ENCODE results near the gene ASMT.
A peak's percentile ranks its signal among the peaks of the same experiment; 100 is the strongest.
"Not testable (repeated sequence)": the region's sequence is repeated elsewhere in the genome, so short reads cannot be mapped to it uniquely, and the experiment has no call there.

ASMT gene

DNA sequence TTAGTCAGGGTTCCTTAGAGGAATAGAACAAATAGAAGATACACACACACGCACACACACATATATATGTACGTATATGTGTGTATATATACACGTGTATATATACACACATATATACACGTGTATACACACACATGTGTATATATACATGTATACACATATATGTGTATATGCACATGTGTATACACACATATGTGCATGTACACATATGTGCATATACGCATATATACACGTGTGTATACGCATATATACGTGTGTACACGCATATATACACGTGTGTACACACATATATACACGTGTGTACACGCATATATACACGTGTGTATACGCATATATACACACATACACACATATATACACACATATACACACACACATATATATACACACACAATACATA, 41.5 kb downstream of the ASMT start:
- DNase-seq = no peak

- DNase-seq = peak; percentile 40 to 74 (median 63)
Observed at GRCh38 chrX:1657367-1658070, 42.7 kb downstream of the ASMT start.

GRCh38 chrX:1658071-1658491, 43.2 kb downstream of the ASMT start:
- peak in 1 of 3 experiments; percentile 22 for DNase-seq

GRCh38 chrX:1659664-1660461, 45.0 kb downstream of the ASMT start:
- no peak for DNase-seq

DNA sequence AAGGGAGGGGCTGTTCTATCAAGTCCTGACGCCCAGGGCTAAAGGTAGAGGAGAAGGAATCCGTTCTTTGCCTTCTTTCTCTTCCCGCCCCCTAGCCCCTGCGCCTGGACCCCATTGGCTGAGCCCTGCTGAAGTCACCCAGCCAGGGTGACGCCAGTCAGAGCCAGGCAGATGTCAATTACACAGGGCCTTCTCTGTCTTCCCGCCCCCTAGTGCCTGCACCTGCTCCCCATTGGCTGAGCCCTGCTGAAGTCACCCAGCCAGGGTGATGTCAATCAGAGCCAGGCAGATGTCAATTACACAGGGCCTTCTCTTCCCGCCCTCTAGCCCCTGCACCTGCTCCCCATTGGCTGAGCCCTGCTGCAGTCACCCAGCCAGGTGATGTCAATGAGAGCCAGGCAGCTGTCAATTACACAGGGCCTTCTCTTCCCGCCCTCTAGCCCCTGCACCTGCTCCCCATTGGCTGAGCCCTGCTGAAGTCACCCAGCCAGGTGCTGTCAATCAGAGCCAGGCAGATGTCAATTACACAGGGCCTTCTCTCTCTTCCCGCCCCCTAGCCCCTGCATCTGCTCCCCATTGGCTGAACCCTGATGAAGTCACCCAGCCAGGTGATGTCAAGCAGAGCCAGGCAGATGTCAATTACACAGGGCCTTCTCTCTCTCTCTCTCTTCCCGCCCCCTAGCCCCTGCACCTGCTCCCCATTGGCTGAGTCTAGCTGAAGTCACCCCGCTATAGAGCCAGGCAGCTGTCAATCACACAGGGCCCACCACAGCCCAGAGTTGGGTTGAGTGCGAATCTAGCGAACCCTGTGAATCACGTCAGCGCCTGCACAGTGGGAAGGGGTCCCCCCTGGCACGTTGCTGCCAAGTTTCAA, 46.4 kb downstream of the ASMT start:
- no peak for DNase-seq

DNA sequence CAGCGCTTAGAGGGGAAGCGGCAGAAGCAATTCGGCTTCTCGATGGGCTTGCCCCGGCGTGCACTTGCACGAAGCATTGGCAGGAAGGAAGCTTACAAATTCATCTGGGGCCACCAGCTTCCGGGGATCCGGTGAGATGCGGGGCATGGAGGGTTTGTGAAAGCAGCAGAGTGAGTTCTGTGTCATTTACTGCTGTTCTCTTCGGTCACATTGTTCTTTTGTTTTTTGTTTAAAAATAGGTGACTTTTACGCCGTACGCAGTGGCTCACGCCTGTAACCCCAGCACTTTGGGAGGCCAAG, 47.0 kb downstream of the ASMT start:
- no peak for DNase-seq

DNA sequence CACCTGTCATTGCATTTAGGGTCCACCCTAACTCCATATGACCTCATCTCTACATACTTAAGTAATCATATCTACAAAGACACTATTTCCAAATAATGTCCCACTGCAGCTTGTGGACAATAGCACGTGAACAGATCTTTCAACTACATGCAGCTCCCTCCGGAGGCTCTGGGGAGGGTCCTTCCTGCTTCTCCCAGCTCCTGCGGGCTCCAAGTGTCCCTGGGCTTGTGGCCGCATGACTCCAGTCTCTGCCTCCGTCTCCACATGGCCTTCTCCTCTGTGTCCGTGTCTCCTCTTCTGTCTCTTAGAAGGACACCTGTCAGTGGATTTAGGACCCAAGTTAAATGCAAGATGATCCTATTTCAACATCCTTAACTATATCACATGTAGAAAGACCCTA, 52.7 kb downstream of the ASMT start:
- DNase-seq = no peak

DNA sequence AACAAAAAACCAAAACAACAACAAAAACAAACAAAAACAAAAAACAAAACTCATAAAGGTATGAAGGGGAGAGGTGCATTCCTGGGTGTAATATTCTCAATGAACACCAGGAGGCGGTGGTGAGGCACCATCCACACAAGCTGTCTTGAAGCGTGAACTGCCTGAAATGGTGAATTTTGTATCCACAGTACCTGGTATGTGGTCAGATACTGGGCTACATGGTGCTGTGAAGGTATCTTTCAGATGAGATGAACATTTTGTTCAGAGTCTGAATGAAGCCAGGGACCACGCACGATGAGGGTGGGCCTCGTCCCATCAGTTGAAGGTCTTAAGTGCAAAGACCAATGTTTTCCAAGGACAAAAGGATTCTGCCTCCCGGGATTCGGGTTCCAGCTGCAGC, 58.5 kb downstream of the ASMT start:
- peak; percentile 2 to 40 (median 3) for DNase-seq

GRCh38 chrX:1676866-1677265, 62.0 kb downstream of the ASMT start:
- DNase-seq = no peak

- no peak for DNase-seq
Observed at GRCh38 chrX:1679238-1679637, 64.4 kb downstream of the ASMT start.

GRCh38 chrX:1681439-1681838, 66.6 kb downstream of the ASMT start:
- DNase-seq = no peak

GRCh38 chrX:1681856-1682255, 67.0 kb downstream of the ASMT start:
- DNase-seq = not testable (repeated sequence)

GRCh38 chrX:1682501-1682900, 67.6 kb downstream of the ASMT start:
- DNase-seq = not testable (repeated sequence)

GRCh38 chrX:1684883-1685282, 70.0 kb downstream of the ASMT start:
- not testable (repeated sequence) for DNase-seq

GRCh38 chrX:1685444-1685880, 70.6 kb downstream of the ASMT start:
- not testable (repeated sequence) for DNase-seq

- DNase-seq = no peak
Observed at GRCh38 chrX:1686642-1687041, 71.8 kb downstream of the ASMT start.
